HG03575 (cell line): ENCODE measurements around the gene SMAD6.

Source experiments
- ATAC-seq: cut with Tn5 transposase; IDR thresholded peaks from one replicate; pipeline ENCODE4 v1.9.1; 2021; ENCODE audit not compliant: unreplicated experiment, insufficient number of reproducible peaks, low FRiP score; ENCODE audit errors: extremely low read depth

The SMAD6 gene

GRCh38 chr15:66779331-66780009 lies 77.4 kb downstream of the SMAD6 start:
- ATAC-seq: no peak

- ATAC-seq: no peak
Observed at GRCh38 chr15:66780172-66780972, 78.3 kb downstream of the SMAD6 start.

- no peak for ATAC-seq
Observed at GRCh38 chr15:66780973-66781718, 79.1 kb downstream of the SMAD6 start.

GRCh38 chr15:66782785-66783184 lies 80.7 kb downstream of the SMAD6 start:
- ATAC-seq: no peak

GRCh38 chr15:66783314-66783713 lies 81.3 kb downstream of the SMAD6 start:
- no peak for ATAC-seq

DNA sequence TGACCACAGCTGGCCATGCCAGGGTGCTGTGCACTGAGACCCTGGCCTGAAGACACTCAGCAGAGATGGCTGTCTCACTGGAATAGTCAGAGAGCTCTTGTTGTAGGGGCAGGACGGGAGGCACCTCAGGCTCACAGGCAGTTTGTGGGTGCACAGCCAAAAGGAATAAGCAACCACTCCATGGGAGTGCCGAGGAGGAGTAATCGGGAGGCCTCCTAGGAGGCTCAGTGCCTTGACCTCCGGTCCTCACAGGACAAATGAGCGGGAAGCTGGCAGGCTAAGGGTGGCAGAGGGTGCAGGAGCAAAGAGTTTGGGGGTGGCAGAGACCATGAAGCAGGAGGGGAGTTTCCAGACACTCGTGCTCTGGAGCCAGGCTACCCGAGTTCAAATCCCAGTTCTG lies 81.7 kb downstream of the SMAD6 start:
- ATAC-seq: no peak

DNA sequence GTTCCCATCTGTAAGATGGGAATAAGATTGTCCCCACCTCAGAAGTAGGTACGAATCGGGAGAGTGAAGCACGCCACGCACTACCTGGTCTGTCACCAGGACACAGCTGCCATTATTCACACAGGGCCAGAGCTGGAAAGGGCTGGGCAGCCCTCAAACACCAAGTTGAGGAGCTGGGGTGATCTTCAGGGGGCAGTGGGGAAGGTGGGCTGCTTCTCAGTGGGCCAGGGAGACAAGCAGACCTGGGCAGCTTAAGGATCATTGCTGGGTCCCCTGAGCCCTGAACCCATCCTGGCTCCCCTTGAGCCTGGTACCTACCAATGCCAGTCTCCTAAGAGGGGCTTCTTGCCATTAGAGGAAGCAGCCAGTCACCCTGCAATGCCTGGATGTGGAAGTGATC lies 82.1 kb downstream of the SMAD6 start:
- ATAC-seq: no peak

- no peak for ATAC-seq
Observed at GRCh38 chr15:66785637-66786036, 83.6 kb downstream of the SMAD6 start.

DNA sequence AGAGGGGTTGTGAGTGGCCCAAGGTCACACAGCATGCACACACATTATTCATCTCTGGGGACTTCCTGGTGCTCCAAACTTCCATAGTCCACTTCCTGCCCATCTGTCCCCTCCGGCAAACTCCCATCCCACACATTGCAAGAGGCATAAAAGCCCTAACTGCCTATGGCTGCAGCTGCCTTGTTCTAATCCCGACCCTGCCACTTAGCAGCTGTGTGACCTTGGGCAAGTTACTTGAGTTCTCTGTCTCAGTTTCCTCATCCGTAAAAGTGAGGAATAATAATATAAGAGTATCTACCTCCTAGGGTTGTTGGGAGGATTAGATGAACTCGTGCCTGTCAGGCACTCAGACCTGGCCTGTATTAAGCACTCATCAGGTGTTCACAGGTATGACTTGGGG lies 84.2 kb downstream of the SMAD6 start:
- no peak for ATAC-seq

- no peak for ATAC-seq
Observed at GRCh38 chr15:66786708-66787488, 84.9 kb downstream of the SMAD6 start.

DNA sequence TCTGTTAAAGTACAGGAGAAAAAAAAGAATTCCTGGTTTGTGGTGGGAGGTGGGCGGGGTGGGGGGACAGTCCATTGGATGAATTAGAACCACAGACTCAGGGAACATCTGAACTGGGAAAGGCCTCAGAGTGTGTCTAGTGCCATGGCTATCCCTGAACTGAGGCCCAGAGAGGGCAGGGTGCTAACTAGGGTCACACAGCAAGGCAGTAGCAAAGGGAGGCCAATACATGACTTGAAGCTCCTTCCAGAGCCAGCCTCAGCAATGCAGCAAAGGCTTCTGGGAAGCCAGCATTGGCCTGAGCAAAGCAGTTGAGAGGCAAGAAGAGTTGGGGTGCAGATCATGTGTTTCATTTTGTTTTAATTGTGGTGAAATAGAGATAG lies 85.4 kb downstream of the SMAD6 start:
- ATAC-seq: no peak

- no peak for ATAC-seq
Observed at GRCh38 chr15:66788024-66788423, 86.0 kb downstream of the SMAD6 start.

- no peak for ATAC-seq
Observed at GRCh38 chr15:66789029-66790025, 87.3 kb downstream of the SMAD6 start.

- ATAC-seq: no peak
Observed at GRCh38 chr15:66795851-66796250, 93.8 kb downstream of the SMAD6 start.

DNA sequence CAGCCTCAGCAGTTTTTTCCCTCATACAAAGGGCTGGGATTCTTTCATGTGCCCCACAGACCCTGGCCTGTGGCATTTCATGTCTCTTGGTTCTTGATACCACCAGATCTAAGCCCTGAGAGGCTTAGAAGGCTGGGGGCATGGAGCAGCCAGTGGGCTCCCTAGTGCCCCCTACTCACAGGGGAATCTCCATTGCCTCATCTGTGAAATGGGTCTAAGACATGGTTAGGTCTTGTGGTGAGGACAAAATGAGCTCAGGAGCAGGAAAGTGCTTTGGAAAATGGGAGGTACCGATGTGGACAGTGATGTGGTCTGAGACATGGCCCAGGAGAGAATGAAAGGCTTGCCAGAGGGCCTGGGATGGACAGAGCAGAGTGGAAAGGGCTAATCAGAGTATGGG lies 94.3 kb downstream of the SMAD6 start:
- ATAC-seq: no peak

GRCh38 chr15:66797921-66798320 lies 95.9 kb downstream of the SMAD6 start:
- no peak for ATAC-seq

GRCh38 chr15:66798426-66799061 lies 96.5 kb downstream of the SMAD6 start:
- ATAC-seq: no peak

- ATAC-seq: no peak
Observed at GRCh38 chr15:66799242-66799641, 97.2 kb downstream of the SMAD6 start.
